ENCODE data around the gene PCDHGB1.

PCDHGB1 gene

DNA sequence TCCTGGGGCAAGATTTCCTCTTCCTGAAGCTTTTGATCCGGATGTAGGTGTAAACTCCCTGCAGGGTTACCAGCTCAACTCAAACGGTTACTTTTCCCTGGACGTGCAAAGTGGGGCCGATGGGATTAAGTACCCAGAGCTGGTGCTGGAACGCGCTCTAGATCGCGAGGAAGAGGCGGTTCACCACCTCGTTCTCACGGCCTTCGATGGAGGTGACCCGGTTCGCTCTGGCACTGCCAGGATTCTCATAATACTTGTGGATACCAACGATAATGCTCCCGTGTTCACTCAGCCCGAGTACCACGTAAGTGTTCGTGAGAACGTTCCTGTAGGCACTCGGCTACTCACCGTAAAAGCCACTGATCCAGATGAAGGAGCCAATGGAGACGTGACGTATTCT lies 5.7 kb downstream of the PCDHGB1 start:
- Histone ChIP-seq H3K27ac (ENCODE audit: low read length) (no peak overlapping the region), H3K4me1 (ENCODE audit: control insufficient read depth, low read depth, low read length) (no peaks in the 10 kb centered on the region), H3K4me3 (ENCODE audit: low read length) (no peak overlapping the region), H3K9ac (ENCODE audit: low read length) (no peak overlapping the region), H3K9me3 (ENCODE audit: control insufficient read depth, low read depth, low read length) (peaks cover 26% of the 10 kb centered on the region), H3K27me3 (ENCODE audit: control insufficient read depth, insufficient read depth, low read length) (no peaks in the 10 kb centered on the region), H3K36me3 (ENCODE audit: control insufficient read depth, low read depth, low read length) (no peaks in the 10 kb centered on the region)

DNA sequence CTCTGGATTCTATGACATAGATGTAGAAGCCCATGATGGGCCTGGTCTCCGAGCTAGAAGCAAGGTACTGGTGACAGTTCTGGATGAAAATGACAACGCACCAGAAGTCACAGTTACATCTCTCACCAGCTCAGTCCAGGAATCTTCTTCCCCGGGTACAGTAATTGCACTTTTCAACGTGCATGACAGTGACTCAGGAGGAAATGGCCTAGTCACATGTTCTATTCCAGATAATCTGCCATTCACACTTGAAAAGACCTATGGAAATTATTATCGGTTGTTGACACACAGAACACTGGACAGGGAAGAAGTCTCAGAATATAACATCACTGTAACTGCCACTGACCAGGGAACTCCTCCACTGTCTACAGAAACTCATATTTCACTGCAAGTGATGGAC lies 6.2 kb downstream of the PCDHGB1 start:
- H3K9ac ChIP-seq (ENCODE audit: low read length) = no peak overlapping the region
- H3K27ac ChIP-seq (ENCODE audit: low read length) = no peak overlapping the region
- no peaks in the 10 kb centered on the region for H3K4me1 ChIP-seq (ENCODE audit: control insufficient read depth, low read depth, low read length)
- H3K9me3 ChIP-seq (ENCODE audit: control insufficient read depth, low read depth, low read length) = peaks cover 30% of the 10 kb centered on the region
- H3K27me3 ChIP-seq (ENCODE audit: control insufficient read depth, insufficient read depth, low read length) = no peaks in the 10 kb centered on the region
- H3K4me3 ChIP-seq (ENCODE audit: low read length) = no peak overlapping the region
- no peaks in the 10 kb centered on the region for H3K36me3 ChIP-seq (ENCODE audit: control insufficient read depth, low read depth, low read length)

DNA sequence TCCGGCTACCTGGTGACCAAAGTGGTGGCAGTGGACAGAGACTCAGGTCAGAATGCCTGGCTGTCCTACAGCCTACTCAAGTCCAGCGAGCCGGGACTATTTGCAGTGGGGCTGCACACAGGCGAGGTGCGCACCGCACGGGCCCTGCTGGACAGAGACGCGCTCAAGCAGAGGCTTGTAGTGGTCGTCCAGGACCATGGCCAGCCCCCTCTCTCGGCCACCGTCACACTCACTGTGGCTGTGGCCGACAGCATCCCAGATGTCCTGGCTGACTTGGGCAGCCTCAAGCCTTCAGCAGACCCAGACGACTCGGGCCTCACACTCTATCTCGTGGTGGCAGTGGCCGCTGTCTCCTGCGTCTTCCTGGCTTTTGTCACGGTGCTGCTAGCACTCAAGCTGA lies 7.1 kb downstream of the PCDHGB1 start:
- Histone ChIP-seq H3K4me3 (ENCODE audit: low read length) (no peak overlapping the region), H3K36me3 (ENCODE audit: control insufficient read depth, low read depth, low read length) (no peaks in the 10 kb centered on the region), H3K9ac (ENCODE audit: low read length) (no peak overlapping the region), H3K9me3 (ENCODE audit: control insufficient read depth, low read depth, low read length) (peaks cover 34% of the 10 kb centered on the region), H3K27ac (ENCODE audit: low read length) (no peak overlapping the region), H3K27me3 (ENCODE audit: control insufficient read depth, insufficient read depth, low read length) (no peaks in the 10 kb centered on the region), H3K4me1 (ENCODE audit: control insufficient read depth, low read depth, low read length) (no peaks in the 10 kb centered on the region)

DNA sequence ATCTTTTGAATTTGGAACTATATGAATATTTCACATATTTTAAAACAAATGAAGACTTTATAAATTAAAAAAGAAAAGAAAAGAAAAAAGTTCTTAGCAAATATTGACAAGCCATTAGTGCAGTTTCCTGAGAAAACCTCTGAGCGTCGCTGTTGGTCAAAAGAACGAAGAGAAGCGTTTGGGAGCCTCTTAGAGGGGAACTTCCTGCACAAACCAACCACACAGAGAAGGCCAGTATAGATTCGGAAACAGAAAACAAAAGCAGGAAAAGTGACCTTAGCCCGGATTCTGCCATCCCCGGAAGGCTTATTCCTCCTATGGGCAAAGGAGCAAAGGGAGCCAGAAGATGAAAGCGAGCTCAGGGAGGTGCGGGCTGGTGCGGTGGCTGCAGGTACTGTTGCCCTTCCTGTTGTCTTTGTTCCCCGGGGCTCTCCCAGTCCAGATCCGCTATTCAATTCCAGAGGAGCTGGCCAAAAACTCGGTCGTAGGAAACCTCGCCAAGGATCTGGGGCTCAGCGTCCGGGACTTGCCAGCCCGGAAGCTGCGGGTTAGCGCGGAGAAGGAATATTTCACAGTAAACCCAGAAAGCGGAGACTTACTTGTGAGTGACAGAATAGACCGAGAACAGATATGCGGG lies 10.0 kb downstream of the PCDHGB1 start, which contains the start of gene PCDHGB2:
Gene PCDHGB2 (plus strand): TSS at position 205 of the 637 bp plus-strand sequence. CDS start 142 bp downstream, at position 347.
- Histone ChIP-seq H3K4me3 (ENCODE audit: low read length) (no peak within 1 kb of the TSS), H3K27ac (ENCODE audit: low read length) (no peak within 1 kb of the TSS), H3K27me3 (ENCODE audit: control insufficient read depth, insufficient read depth, low read length) (no peaks in the 10 kb centered on the region), H3K9me3 (ENCODE audit: control insufficient read depth, low read depth, low read length) (peaks cover 29% of the 10 kb centered on the region), H3K9ac (ENCODE audit: low read length) (no peak within 1 kb of the TSS), H3K36me3 (ENCODE audit: control insufficient read depth, low read depth, low read length) (no peaks in the 10 kb centered on the region), H3K4me1 (ENCODE audit: control insufficient read depth, low read depth, low read length) (no peaks in the 10 kb centered on the region)

DNA sequence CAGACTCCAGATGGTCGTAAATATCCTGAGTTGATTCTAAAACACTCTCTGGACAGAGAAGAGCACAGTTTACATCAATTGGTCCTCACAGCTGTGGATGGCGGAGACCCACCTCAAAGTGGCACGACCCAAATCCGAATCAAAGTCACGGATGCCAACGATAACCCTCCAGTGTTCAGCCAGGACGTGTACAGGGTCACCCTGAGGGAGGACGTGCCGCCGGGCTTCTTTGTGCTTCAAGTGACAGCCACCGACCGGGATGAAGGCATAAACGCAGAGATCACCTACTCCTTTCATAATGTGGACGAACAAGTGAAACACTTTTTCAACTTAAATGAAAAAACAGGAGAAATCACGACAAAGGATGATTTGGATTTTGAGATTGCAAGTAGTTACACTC lies 10.8 kb downstream of the PCDHGB1 start:
- Histone ChIP-seq H3K4me1 (ENCODE audit: control insufficient read depth, low read depth, low read length) (no peaks in the 10 kb centered on the region), H3K9ac (ENCODE audit: low read length) (no peak overlapping the region), H3K27ac (ENCODE audit: low read length) (no peak overlapping the region), H3K36me3 (ENCODE audit: control insufficient read depth, low read depth, low read length) (no peaks in the 10 kb centered on the region), H3K27me3 (ENCODE audit: control insufficient read depth, insufficient read depth, low read length) (no peaks in the 10 kb centered on the region), H3K4me3 (ENCODE audit: low read length) (no peak overlapping the region), H3K9me3 (ENCODE audit: control insufficient read depth, low read depth, low read length) (peaks cover 34% of the 10 kb centered on the region)

DNA sequence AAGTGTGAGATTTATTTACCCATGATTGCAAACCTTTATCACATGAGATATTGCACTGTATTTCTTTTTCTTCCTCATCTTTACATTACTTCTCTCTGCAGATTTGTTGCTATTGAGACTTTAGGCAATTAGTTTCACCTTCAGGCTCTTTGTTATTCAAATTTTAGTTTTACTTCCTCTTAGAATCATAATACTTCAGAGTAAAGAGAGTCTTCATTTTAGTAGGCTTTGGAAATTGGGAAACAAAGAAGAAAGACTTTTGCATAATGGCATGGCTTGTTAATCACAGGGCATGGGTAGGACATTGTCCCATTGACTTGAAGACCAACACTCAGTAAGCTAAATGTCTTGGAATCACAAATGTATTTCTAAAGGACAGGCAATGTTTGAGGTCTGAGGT lies 12.8 kb downstream of the PCDHGB1 start:
- H3K27ac ChIP-seq (ENCODE audit: low read length) = no peak overlapping the region
- H3K9me3 ChIP-seq (ENCODE audit: control insufficient read depth, low read depth, low read length) = peaks cover 38% of the 10 kb centered on the region
- H3K9ac ChIP-seq (ENCODE audit: low read length) = no peak overlapping the region
- no peaks in the 10 kb centered on the region for H3K4me1 ChIP-seq (ENCODE audit: control insufficient read depth, low read depth, low read length)
- H3K27me3 ChIP-seq (ENCODE audit: control insufficient read depth, insufficient read depth, low read length) = no peaks in the 10 kb centered on the region
- no peak overlapping the region for H3K4me3 ChIP-seq (ENCODE audit: low read length)
- H3K36me3 ChIP-seq (ENCODE audit: control insufficient read depth, low read depth, low read length) = no peaks in the 10 kb centered on the region

DNA sequence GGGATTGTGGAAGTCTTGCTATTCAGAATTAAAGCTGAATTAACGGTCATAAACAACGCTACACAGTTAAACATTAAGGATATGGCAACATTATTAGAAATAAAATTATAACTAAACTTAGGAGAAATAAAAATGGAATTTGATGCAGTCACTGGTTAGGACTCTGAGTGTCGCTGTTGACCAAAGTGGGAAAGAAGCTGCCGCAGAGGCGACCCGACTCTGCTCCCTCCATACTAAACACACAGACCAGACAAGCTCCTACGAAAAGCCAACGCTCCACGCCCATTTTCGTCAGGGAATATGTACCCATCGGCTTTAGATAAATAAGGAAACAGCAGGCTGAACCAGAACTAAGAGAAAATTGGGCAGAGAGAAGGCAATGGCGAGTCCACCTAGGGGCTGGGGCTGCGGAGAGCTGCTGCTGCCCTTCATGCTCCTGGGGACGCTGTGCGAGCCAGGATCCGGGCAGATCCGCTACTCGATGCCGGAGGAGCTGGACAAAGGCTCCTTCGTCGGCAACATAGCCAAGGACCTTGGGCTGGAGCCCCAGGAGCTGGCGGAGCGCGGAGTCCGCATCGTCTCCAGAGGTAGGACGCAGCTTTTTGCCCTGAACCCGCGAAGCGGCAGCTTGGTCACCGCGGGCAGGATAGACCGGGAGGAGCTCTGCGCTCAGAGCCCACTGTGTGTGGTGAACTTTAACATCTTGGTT lies 14.2 kb downstream of the PCDHGB1 start, which contains the start of gene PCDHGA5:
Gene PCDHGA5 (plus strand): TSS at position 211 of the 709 bp plus-strand sequence. CDS start 169 bp downstream, at position 380.
- H3K9me3 ChIP-seq (ENCODE audit: control insufficient read depth, low read depth, low read length) = peaks cover 35% of the 10 kb centered on the region
- H3K9ac ChIP-seq (ENCODE audit: low read length) = no peak within 1 kb of the TSS

DNA sequence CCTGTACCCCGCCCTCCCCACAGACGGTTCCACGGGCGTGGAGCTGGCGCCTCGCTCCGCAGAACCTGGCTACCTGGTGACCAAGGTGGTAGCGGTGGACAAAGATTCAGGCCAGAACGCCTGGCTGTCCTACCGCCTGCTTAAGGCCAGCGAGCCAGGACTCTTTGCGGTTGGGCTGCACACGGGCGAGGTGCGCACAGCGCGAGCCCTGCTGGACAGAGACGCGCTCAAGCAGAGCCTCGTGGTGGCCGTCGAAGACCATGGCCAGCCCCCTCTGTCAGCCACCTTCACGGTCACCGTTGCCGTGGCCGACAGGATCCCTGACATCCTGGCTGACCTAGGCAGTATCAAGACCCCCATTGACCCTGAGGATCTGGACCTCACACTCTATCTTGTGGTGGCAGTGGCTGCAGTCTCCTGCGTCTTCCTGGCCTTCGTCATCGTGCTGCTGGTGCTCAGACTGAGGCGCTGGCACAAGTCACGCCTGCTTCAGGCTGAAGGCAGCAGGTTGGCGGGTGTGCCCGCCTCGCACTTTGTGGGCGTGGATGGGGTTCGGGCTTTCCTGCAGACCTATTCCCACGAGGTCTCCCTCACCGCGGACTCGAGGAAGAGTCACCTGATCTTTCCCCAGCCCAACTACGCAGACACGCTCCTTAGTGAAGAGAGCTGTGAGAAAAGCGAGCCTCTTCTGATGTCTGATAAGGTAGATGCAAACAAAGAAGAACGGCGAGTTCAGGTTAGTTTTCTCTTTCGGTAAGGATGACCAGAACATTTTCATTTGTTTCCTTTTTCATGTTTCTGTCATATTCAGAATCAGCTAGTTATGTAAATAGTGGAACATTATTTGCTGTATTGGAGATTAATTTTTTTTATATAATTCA lies 16.4 kb downstream of the PCDHGB1 start:
- H3K27me3 ChIP-seq (ENCODE audit: control insufficient read depth, insufficient read depth, low read length) = no peaks in the 10 kb centered on the region
- H3K9ac ChIP-seq (ENCODE audit: low read length) = no peak overlapping the region
- peaks cover 25% of the 10 kb centered on the region for H3K9me3 ChIP-seq (ENCODE audit: control insufficient read depth, low read depth, low read length)
- H3K36me3 ChIP-seq (ENCODE audit: control insufficient read depth, low read depth, low read length) = no peaks in the 10 kb centered on the region
- H3K4me1 ChIP-seq (ENCODE audit: control insufficient read depth, low read depth, low read length) = no peaks in the 10 kb centered on the region
- no peak overlapping the region for H3K27ac ChIP-seq (ENCODE audit: low read length)
- no peak overlapping the region for H3K4me3 ChIP-seq (ENCODE audit: low read length)

More for the DNA sequence above, 14.2 kb downstream of the PCDHGB1 start, which contains the start of gene PCDHGA5:
- no peak within 1 kb of the TSS for H3K4me3 ChIP-seq (ENCODE audit: low read length)
- H3K4me1 ChIP-seq (ENCODE audit: control insufficient read depth, low read depth, low read length) = no peaks in the 10 kb centered on the region
- H3K27me3 ChIP-seq (ENCODE audit: control insufficient read depth, insufficient read depth, low read length) = no peaks in the 10 kb centered on the region
- H3K27ac ChIP-seq (ENCODE audit: low read length) = no peak within 1 kb of the TSS
- no peaks in the 10 kb centered on the region for H3K36me3 ChIP-seq (ENCODE audit: control insufficient read depth, low read depth, low read length)

DNA sequence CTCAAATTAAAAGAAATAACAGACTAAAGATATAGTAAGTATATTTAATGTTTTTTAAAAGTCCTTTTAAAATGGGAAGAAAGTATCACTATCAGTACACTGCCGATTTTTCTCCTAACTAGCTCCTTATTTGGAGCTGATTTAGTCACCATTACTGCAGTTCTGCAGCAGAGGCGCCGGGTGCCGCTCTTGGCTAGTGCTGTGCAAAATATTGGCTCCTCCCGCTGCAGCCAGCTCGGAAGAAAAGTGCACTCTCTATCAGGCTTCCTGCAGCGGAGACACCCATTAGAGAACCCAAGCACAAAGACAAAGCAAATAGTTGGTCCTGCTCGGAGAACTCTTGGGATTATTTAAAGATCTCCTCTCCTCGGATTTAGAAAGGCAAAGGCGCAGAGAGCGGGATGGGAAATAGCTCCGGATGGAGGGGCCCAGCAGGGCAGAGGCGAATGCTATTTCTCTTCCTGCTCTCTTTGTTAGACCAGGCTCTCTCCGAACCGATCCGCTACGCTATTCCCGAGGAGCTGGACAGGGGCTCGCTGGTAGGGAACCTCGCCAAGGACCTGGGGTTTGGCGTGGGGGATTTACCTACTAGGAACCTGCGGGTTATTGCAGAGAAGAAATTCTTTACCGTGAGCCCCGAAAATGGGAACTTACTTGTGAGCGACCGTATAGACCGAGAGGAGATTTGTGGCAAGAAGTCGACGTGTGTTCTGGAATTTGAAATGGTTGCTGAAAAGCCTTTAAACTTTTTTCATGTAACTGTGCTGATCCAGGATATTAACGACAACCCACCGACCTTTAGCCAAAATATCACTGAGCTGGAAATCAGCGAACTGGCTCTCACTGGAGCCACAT lies 20.3 kb downstream of the PCDHGB1 start, which contains the start of gene PCDHGB3:
Gene PCDHGB3 (plus strand): TSS at position 249 of the 855 bp plus-strand sequence. CDS start 153 bp downstream, at position 402.
- Histone ChIP-seq H3K27ac (ENCODE audit: low read length) (no peak within 1 kb of the TSS), H3K9me3 (ENCODE audit: control insufficient read depth, low read depth, low read length) (peaks cover 26% of the 10 kb centered on the region)

DNA sequence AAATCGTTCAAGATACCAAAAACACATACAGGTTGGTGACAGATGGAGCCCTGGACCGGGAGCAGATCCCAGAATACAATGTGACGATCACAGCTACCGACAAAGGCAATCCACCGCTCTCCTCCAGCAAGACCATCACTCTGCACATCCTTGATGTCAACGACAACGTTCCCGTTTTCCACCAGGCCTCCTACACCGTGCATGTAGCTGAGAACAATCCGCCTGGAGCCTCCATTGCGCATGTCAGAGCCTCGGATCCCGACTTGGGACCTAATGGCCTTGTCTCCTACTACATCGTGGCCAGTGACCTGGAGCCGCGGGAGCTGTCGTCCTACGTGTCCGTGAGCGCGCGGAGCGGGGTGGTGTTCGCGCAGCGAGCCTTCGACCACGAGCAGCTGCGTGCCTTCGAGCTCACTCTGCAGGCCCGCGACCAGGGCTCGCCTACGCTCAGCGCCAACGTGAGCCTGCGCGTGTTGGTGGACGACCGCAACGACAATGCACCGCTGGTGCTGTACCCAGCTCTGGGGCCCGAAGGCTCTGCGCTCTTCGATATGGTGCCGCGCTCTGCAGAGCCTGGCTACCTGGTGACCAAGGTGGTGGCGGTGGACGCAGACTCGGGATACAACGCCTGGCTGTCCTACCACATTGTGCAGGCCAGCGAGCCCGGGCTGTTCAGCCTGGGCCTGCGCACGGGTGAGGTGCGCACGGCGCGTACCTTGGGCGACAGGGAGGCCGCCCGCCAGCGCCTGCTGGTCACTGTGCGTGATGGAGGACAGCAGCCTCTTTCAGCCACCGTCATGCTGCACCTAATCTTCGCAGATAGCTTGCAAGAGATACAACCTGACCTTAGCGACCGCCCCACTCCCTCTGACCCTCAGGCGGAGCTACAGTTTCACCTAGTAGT lies 21.9 kb downstream of the PCDHGB1 start:
- H3K9ac ChIP-seq (ENCODE audit: low read length) = no peak overlapping the region
- no peaks in the 10 kb centered on the region for H3K36me3 ChIP-seq (ENCODE audit: control insufficient read depth, low read depth, low read length)
- H3K27me3 ChIP-seq (ENCODE audit: control insufficient read depth, insufficient read depth, low read length) = no peaks in the 10 kb centered on the region
- no peak overlapping the region for H3K4me3 ChIP-seq (ENCODE audit: low read length)
- peaks cover 17% of the 10 kb centered on the region for H3K9me3 ChIP-seq (ENCODE audit: control insufficient read depth, low read depth, low read length)
- H3K4me1 ChIP-seq (ENCODE audit: control insufficient read depth, low read depth, low read length) = no peaks in the 10 kb centered on the region
- H3K27ac ChIP-seq (ENCODE audit: low read length) = no peak overlapping the region

More for the DNA sequence above, 20.3 kb downstream of the PCDHGB1 start, which contains the start of gene PCDHGB3:
- H3K27me3 ChIP-seq (ENCODE audit: control insufficient read depth, insufficient read depth, low read length) = no peaks in the 10 kb centered on the region
- no peak within 1 kb of the TSS for H3K9ac ChIP-seq (ENCODE audit: low read length)
- H3K4me3 ChIP-seq (ENCODE audit: low read length) = no peak within 1 kb of the TSS
- no peaks in the 10 kb centered on the region for H3K4me1 ChIP-seq (ENCODE audit: control insufficient read depth, low read depth, low read length)
- H3K36me3 ChIP-seq (ENCODE audit: control insufficient read depth, low read depth, low read length) = no peaks in the 10 kb centered on the region

Measured in iPS-18a (cell line).